Measurements from ENCODE around the gene AHNAK2.

Gene AHNAK2

DNA sequence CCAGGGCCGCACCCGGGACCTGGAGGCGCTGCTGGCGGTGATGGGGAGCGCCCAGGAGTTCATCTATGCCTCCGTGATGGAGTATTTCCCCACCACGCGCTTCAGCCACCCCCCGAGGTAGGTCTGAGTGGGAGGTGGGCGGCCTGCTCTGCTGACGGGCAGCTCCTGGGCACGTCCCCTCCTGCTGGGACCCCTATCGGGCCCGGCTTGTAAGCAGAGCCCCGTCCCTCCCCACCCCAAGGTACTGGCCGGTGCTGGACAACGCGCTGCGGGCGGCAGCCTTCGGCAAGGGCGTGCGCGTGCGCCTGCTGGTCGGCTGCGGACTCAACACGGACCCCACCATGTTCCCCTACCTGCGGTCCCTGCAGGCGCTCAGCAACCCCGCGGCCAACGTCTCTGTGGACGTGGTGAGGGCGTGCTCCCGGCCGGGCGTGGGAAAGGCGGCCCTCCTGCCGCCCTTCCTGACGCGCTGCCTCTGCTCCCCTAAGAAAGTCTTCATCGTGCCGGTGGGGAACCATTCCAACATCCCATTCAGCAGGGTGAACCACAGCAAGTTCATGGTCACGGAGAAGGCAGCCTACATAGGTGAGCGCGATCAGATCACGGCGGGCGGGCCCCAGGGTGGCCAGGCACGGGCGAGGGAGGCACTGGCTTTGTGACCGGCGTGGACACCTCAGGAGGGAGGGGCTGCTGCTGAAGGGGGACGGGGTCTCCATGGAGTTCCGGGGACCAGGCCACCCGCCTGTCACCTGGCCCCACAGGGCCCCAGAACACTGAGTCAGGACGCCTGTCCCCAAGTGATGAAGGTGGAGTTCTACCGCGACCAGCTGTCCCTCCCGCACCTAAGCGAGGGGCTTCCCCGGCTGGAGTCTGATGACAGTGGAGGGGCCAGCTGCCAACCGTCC, 46.2 kb downstream of the AHNAK2 start:
- peaks cover 16% of the 10 kb centered on the region for H3K4me1 ChIP-seq (ENCODE audit: control insufficient read depth, low read length)

DNA sequence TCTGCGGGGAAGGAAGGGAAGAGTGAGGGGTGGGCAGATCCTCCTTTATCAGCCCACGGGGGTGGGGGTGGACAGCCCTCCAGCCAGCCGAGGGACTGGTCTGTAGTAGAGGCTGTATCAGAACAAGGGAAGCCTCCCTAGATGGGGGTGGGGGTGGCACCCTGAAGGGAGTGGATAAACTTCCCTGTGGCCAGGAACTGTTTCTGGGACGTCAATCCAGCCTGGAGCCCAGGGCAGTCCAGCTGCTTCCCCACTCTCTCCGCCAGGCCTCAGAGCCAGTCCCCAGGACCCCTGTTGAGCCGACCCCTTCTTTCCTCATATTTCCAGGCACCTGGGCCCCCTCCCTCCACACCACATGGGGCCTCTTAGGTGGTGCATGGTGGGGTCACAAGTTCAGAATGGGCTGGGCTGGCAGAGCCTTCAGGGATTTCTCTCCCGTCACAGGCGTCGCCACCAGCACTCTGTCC, 46.8 kb downstream of the AHNAK2 start:
- no peaks in the 10 kb centered on the region for H3K9me2 ChIP-seq (replicated peaks; ENCODE audit: control insufficient read depth, low read length)
- no peak overlapping the region for H3K27ac ChIP-seq (ENCODE audit: low read depth, low read length)
- peaks cover 4% of the 10 kb centered on the region; the same call in 1 of the 2 replicates for H3F3A ChIP-seq (ENCODE audit: control insufficient read depth, insufficient read depth)
- TF ChIP-seq, protein P1, sequence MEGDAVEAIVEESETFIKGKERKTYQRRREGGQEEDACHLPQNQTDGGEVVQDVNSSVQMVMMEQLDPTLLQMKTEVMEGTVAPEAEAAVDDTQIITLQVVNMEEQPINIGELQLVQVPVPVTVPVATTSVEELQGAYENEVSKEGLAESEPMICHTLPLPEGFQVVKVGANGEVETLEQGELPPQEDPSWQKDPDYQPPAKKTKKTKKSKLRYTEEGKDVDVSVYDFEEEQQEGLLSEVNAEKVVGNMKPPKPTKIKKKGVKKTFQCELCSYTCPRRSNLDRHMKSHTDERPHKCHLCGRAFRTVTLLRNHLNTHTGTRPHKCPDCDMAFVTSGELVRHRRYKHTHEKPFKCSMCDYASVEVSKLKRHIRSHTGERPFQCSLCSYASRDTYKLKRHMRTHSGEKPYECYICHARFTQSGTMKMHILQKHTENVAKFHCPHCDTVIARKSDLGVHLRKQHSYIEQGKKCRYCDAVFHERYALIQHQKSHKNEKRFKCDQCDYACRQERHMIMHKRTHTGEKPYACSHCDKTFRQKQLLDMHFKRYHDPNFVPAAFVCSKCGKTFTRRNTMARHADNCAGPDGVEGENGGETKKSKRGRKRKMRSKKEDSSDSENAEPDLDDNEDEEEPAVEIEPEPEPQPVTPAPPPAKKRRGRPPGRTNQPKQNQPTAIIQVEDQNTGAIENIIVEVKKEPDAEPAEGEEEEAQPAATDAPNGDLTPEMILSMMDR (IDR thresholded peaks at IDR 0.05; ENCODE audit: low read depth, low read length, poor library complexity, severe bottlenecking) = no peak
- no peak for TF ChIP-seq EZH2phosphoT487 (IDR thresholded peaks at IDR 0.05; ENCODE audit: borderline replicate concordance, low read length)
- no peaks in the 10 kb centered on the region for H3K9me3 ChIP-seq (ENCODE audit: control insufficient read depth, insufficient read depth, low read length)
- H3K4me3 ChIP-seq (ENCODE audit: low read length) = no peak overlapping the region
- H3K4me1 ChIP-seq (ENCODE audit: control insufficient read depth, low read length) = peaks cover 23% of the 10 kb centered on the region
- no peaks in the 10 kb centered on the region for H3K36me3 ChIP-seq (ENCODE audit: control insufficient read depth, low read length)
- no peaks in the 10 kb centered on the region for H4K20me1 ChIP-seq (ENCODE audit: control insufficient read depth, insufficient read depth, low read depth, low read length)
- H3K79me2 ChIP-seq (ENCODE audit: control insufficient read depth, low read length) = no peaks in the 10 kb centered on the region
- H3K27me3 ChIP-seq (ENCODE audit: control insufficient read depth, low read length) = peaks cover 3% of the 10 kb centered on the region; the same call in 1 of the 2 replicates
- H3K4me2 ChIP-seq (ENCODE audit: low read length) = no peak overlapping the region

More for the DNA sequence above, 46.2 kb downstream of the AHNAK2 start:
- no peaks in the 10 kb centered on the region for H3K9me3 ChIP-seq (ENCODE audit: control insufficient read depth, insufficient read depth, low read length)
- no peak for TF ChIP-seq EZH2phosphoT487 (IDR thresholded peaks at IDR 0.05; ENCODE audit: borderline replicate concordance, low read length)
- TF ChIP-seq, protein P1 (IDR thresholded peaks at IDR 0.05; ENCODE audit: low read depth, low read length, poor library complexity, severe bottlenecking) = no peak
- H4K20me1 ChIP-seq (ENCODE audit: control insufficient read depth, insufficient read depth, low read depth, low read length) = no peaks in the 10 kb centered on the region
- H3F3A ChIP-seq (ENCODE audit: control insufficient read depth, insufficient read depth) = peaks cover 4% of the 10 kb centered on the region; the same call in 1 of the 2 replicates
- H3K4me2 ChIP-seq (ENCODE audit: low read length) = no peak overlapping the region
- H3K9me2 ChIP-seq (replicated peaks; ENCODE audit: control insufficient read depth, low read length) = no peaks in the 10 kb centered on the region
- H3K4me3 ChIP-seq (ENCODE audit: low read length) = no peak overlapping the region
- no peaks in the 10 kb centered on the region for H3K79me2 ChIP-seq (ENCODE audit: control insufficient read depth, low read length)
- H3K27ac ChIP-seq (ENCODE audit: low read depth, low read length) = no peak overlapping the region
- no peaks in the 10 kb centered on the region for H3K36me3 ChIP-seq (ENCODE audit: control insufficient read depth, low read length)
- H3K27me3 ChIP-seq (ENCODE audit: control insufficient read depth, low read length) = peaks cover 5% of the 10 kb centered on the region; the same call in 1 of the 2 replicates

DNA sequence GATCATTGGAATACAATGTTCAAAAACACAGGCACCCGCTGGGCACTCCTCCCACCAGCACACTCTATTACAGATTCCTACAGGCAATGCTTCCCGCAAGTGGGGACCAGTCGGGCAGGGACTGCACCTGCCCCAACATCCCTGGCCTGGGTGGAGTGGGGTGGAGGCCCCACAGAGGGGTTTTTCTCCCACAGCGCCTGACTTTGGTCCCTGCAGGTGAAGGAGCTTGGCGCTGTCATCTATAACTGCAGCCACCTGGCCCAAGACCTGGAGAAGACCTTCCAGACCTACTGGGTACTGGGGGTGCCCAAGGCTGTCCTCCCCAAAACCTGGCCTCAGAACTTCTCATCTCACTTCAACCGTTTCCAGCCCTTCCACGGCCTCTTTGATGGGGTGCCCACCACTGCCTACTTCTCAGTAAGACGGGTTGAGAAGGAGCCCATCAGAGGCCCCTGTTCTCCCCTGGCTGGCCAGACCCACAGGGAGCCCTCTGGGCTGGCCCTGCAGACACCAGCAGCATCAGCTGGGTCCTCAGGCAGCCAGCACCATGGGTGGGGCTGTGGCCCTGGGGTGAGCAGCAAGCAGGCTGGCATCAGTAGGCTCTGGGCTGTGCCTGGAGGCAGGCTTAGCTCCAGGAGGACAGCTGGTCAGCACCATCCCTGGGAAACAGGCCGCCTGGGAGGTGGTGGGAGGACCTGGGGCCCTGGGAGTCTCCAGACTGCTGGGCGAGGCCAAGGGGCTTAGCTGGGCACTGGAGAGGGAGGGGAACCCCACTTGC, 47.5 kb downstream of the AHNAK2 start:
- no peak for TF ChIP-seq EZH2phosphoT487 (IDR thresholded peaks at IDR 0.05; ENCODE audit: borderline replicate concordance, low read length)
- TF ChIP-seq, protein P1 (IDR thresholded peaks at IDR 0.05; ENCODE audit: low read depth, low read length, poor library complexity, severe bottlenecking) = no peak
- H3K4me2 ChIP-seq (ENCODE audit: low read length) = no peak overlapping the region
- no peaks in the 10 kb centered on the region for H3K9me2 ChIP-seq (replicated peaks; ENCODE audit: control insufficient read depth, low read length)
- no peaks in the 10 kb centered on the region for H3K9me3 ChIP-seq (ENCODE audit: control insufficient read depth, insufficient read depth, low read length)
- peaks cover 29% of the 10 kb centered on the region for H3K4me1 ChIP-seq (ENCODE audit: control insufficient read depth, low read length)
- H3K36me3 ChIP-seq (ENCODE audit: control insufficient read depth, low read length) = no peaks in the 10 kb centered on the region
- H3F3A ChIP-seq (ENCODE audit: control insufficient read depth, insufficient read depth) = peaks cover 6% of the 10 kb centered on the region; the same call in 1 of the 2 replicates
- no peaks in the 10 kb centered on the region for H4K20me1 ChIP-seq (ENCODE audit: control insufficient read depth, insufficient read depth, low read depth, low read length)
- peaks cover 3% of the 10 kb centered on the region; the same call in 1 of the 2 replicates for H3K27me3 ChIP-seq (ENCODE audit: control insufficient read depth, low read length)
- H3K79me2 ChIP-seq (ENCODE audit: control insufficient read depth, low read length) = 0 out of 2 replicates have a peak, but pooled peaks cover 3% of the 10 kb centered on the region
- H3K27ac ChIP-seq (ENCODE audit: low read depth, low read length) = no peak overlapping the region
- no peak overlapping the region for H3K4me3 ChIP-seq (ENCODE audit: low read length)

All from DOHH2 (cell line).